Measurements from ENCODE around the gene CHTF18. TPM values are rescaled to one million over a fixed set of nuclear protein-coding genes. Genes with fewer than 3 reads are reported as not detected.

Gene CHTF18
- total RNA-seq, 2 experiments from 2014 or later: 95.6 to 115 TPM

GRCh38 chr16:822174-822908 is 33.9 kb downstream of the CHTF18 start:
- no peaks in the 10 kb centered on the region for H3K36me3 Mint-ChIP-seq (ENCODE audit: low read depth)
- peaks cover 8% of the 10 kb centered on the region for H3K27me3 Mint-ChIP-seq
- ChIA-PET CTCF (no interaction called here), POLR2A (interaction anchor here (0.6 kb wide), 1 partner anchor 315 kb away, joined by 3 read pairs; no protein-coding TSS in a partner anchor)
- intact Hi-C loops (cut with micrococcal nuclease): no loop called here
- no peak for DNase-seq
- H3K4me3 Mint-ChIP-seq: no peak overlapping the region
- no peak for ATAC-seq
- TF ChIP-seq CTCF (IDR thresholded peaks at IDR 0.05): no peak
- no peak overlapping the region for H3K27ac Mint-ChIP-seq
- H3K9me3 Mint-ChIP-seq: no peaks in the 10 kb centered on the region
- peaks cover 6% of the 10 kb centered on the region for H3K4me1 Mint-ChIP-seq (ENCODE audit: low read depth)

DNA sequence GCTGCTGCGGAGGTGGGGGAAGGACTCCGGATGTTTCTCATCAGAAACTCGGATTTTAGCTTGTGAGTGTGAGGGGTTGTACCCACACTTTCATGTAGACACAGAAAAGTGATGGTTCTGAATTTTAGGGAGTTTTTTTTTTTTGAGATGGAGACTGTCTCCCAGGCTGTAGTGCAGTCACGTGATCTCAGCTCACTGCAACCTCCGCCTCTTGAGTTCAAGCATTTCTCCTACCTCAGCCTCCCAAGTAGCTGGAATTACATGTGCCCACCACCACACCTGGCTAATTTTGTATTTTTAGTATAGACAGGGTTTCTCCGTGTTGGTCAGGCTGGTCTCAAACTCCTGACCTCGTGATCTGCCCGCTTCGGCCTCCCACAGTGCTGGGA is 34.5 kb downstream of the CHTF18 start:
- Mint-ChIP-seq H3K36me3 (ENCODE audit: low read depth) (no peaks in the 10 kb centered on the region), H3K27ac (no peak overlapping the region), H3K4me1 (ENCODE audit: low read depth) (peaks cover 6% of the 10 kb centered on the region), H3K4me3 (no peak overlapping the region), H3K9me3 (no peaks in the 10 kb centered on the region), H3K27me3 (peaks cover 8% of the 10 kb centered on the region)
- ATAC-seq (no peak), DNase-seq (no peak)
- intact Hi-C loops (cut with micrococcal nuclease): no loop called here
- ChIA-PET POLR2A (no interaction called here), CTCF (no interaction called here)
- TF ChIP-seq CTCF (IDR thresholded peaks at IDR 0.05): no peak

- ChIA-PET CTCF (no interaction called here), POLR2A (no interaction called here)
- H3K36me3 Mint-ChIP-seq (ENCODE audit: low read depth): no peaks in the 10 kb centered on the region
- DNase-seq (no peak), ATAC-seq (no peak)
- peaks cover 6% of the 10 kb centered on the region for H3K4me1 Mint-ChIP-seq (ENCODE audit: low read depth)
- intact Hi-C loops (cut with micrococcal nuclease): no loop called here
- no peak overlapping the region for H3K4me3 Mint-ChIP-seq
- H3K27me3 Mint-ChIP-seq: peaks cover 8% of the 10 kb centered on the region
- no peak overlapping the region for H3K27ac Mint-ChIP-seq
- no peak for TF ChIP-seq CTCF (IDR thresholded peaks at IDR 0.05)
- H3K9me3 Mint-ChIP-seq: no peaks in the 10 kb centered on the region
Observed at GRCh38 chr16:824194-824593, 35.8 kb downstream of the CHTF18 start.

DNA sequence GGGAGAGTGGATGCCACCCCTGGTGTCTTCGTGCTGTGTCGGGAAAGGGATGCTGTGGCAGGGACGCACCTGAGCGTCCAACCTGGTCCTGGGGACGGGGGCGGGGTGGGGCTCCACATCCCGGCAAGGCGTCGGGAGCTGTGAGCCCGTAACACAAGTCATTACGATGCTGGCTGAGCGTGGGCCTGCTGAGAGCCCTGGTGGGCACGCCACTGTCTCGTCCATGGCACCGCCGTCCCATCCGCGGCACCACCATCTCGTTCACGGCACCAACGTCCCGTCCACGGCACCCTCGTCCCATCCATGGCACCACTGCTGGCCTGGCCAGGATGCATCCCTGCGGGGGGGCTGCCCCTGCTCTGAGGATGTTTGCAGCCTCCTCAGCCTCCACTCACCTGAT is 36.2 kb downstream of the CHTF18 start:
- no peaks in the 10 kb centered on the region for H3K36me3 Mint-ChIP-seq (ENCODE audit: low read depth)
- no peak overlapping the region for H3K4me3 Mint-ChIP-seq
- ATAC-seq (no peak), DNase-seq (no peak)
- peaks cover 5% of the 10 kb centered on the region for H3K4me1 Mint-ChIP-seq (ENCODE audit: low read depth)
- ChIA-PET POLR2A (no interaction called here), CTCF (no interaction called here)
- no peak for TF ChIP-seq CTCF (IDR thresholded peaks at IDR 0.05)
- peaks cover 7% of the 10 kb centered on the region for H3K27me3 Mint-ChIP-seq
- H3K9me3 Mint-ChIP-seq: no peaks in the 10 kb centered on the region
- intact Hi-C loops (cut with micrococcal nuclease): no loop called here
- H3K27ac Mint-ChIP-seq: no peak overlapping the region

- DNase-seq (no peak), ATAC-seq (no peak)
- Mint-ChIP-seq H3K36me3 (ENCODE audit: low read depth) (no peaks in the 10 kb centered on the region), H3K4me3 (no peak overlapping the region), H3K9me3 (no peaks in the 10 kb centered on the region), H3K27me3 (peaks cover 8% of the 10 kb centered on the region), H3K4me1 (ENCODE audit: low read depth) (peaks cover 2% of the 10 kb centered on the region), H3K27ac (no peak overlapping the region)
- intact Hi-C loops (cut with micrococcal nuclease): no loop called here
- ChIA-PET POLR2A (interaction anchor here (0.8 kb wide), 1 partner anchor 10 kb away, joined by 3 read pairs; no protein-coding TSS in a partner anchor), CTCF (no interaction called here)
- no peak for TF ChIP-seq CTCF (IDR thresholded peaks at IDR 0.05)
Observed at GRCh38 chr16:825341-826061, 37.1 kb downstream of the CHTF18 start.

All from activated CD8-positive, alpha-beta T cell treated with anti-CD3 and anti-CD28 coated beads for 36 hours (primary cell).